Measurements from ENCODE around the gene HNRNPR. TPM values are rescaled to one million over a fixed set of nuclear protein-coding genes. Genes with fewer than 3 reads are reported as not detected.

Gene HNRNPR
- 93.4 TPM for total RNA-seq (2013)
- polyA plus RNA-seq, result 100 to 1,000 TPM in 1 of 3 donors, 10 to 100 TPM in 2; 58.5 to 112 (median 82.9) TPM
- polyA minus RNA-seq, result 22.4 and 71.0 TPM in 2 replicates
- total RNA-seq, result 56.8 to 155 (median 91.0) reads per million in 11 experiments

DNA sequence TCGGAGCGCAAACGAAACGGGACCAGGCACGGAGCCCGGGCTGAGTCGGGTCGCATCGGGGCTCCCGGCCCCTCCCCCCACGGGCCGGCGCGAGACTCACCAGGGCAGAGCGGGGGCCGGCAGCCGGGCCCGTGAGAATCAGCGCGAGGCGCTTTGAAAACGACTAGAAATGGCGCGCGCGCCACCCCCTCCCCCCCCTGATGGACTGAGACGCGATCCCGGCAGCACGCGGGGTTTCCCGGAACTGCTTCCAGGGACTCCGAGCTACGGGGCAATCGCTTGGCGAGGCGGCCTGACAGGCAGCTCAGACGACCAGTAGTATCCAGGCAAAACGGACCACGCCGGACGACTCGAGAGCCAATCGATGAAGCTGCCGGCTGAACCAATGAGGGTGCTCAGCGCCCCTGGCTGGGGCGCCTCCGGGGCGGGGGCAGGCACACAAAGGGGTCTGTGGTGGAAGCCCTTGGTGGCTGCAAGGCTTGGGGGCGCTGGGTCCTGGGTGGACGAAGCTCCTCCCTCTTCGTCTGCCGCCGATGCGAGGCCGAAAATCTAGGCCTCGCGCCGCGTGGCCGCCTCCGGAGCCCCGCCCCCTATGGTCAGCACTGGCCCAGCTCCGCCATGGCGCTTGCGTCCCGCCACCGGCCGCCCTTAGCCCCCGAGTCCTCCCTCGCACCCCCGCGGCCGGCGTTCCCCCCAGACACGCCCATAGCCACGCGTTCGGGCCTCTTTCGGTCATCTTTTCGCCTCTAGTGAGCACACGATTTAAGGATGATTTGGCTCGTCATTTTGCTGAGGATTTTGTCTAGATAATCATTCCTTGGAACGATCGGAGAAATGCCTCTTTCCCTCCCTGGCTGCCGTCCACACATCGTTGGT, at the start of gene HNRNPR:
Gene HNRNPR (minus strand): TSS at position 174 of the 876 bp plus-strand sequence. CDS start 3,276 bp downstream, outside the sequence.
- Histone ChIP-seq H3K79me2 (ENCODE audit: insufficient read depth, low read length) (peaks cover 48% of the 10 kb centered on the region), H3K9me3 (replicated peaks in 1 of 2; ENCODE audit: control insufficient read depth in 1 of 2, insufficient read depth in 1 of 2, low read length in 2 of 2) (no peaks in the 10 kb centered on the region), H3K27ac (ENCODE audit: low read depth in 1 of 2, low read length in 2 of 2) (peak within 1 kb of the TSS; percentile 81 to 95), H3K36me3 (replicated peaks in 1 of 2; ENCODE audit: control insufficient read depth in 1 of 2, insufficient read depth in 2 of 2, low read length in 2 of 2) (no peaks in the 10 kb centered on the region), H3K4me2 (replicated peaks; ENCODE audit: extremely low read depth, low read length, poor library complexity, severe bottlenecking) (peak within 1 kb of the TSS; percentile 91), H3K4me1 (ENCODE audit: control insufficient read depth in 1 of 2, insufficient read depth in 2 of 2, low read length in 2 of 2) (peaks cover 28 to 41% of the 10 kb centered on the region in 2 donors), H2AFZ (ENCODE audit: insufficient read depth, low read depth, low read length, poor library complexity, severe bottlenecking) (peak within 1 kb of the TSS; percentile 97), H3K4me3 (replicated peaks in 1 of 3; ENCODE audit: low read depth in 2 of 3, low read length in 3 of 3) (peak within 1 kb of the TSS; percentile 69 to 94 (median 90)), H3K9ac (ENCODE audit: insufficient read depth, low read length, poor library complexity, severe bottlenecking) (peak within 1 kb of the TSS; percentile 93), H4K20me1 (ENCODE audit: insufficient read depth, low read length) (peaks cover 43% of the 10 kb centered on the region), H3K27me3 (ENCODE audit: control insufficient read depth in 2 of 2, insufficient read depth in 2 of 2, low read length in 2 of 2) (no peaks in the 10 kb centered on the region)
- peak within 1 kb of the TSS; percentile 91 to 96 (median 93) for H3K27ac Mint-ChIP-seq
- H3K4me1 Mint-ChIP-seq, result peaks cover 45% of the 10 kb centered on the region
- 0% methylated on average over 83 of the region's 87 CpGs for WGBS (ENCODE audit: insufficient coverage)
- peak; percentile 99 for DNase-seq
- intact Hi-C loops (cut with micrococcal nuclease), result loop anchor here (1.0 to 10.0 kb wide), 5 partner anchors 24 to 183 kb away; partner anchors contain the start of gene ZNF436 (in 1 of the 2)
- peak within 1 kb of the TSS; percentile 90 to 95 for H3K4me3 Mint-ChIP-seq
- TF ChIP-seq, protein P1, sequence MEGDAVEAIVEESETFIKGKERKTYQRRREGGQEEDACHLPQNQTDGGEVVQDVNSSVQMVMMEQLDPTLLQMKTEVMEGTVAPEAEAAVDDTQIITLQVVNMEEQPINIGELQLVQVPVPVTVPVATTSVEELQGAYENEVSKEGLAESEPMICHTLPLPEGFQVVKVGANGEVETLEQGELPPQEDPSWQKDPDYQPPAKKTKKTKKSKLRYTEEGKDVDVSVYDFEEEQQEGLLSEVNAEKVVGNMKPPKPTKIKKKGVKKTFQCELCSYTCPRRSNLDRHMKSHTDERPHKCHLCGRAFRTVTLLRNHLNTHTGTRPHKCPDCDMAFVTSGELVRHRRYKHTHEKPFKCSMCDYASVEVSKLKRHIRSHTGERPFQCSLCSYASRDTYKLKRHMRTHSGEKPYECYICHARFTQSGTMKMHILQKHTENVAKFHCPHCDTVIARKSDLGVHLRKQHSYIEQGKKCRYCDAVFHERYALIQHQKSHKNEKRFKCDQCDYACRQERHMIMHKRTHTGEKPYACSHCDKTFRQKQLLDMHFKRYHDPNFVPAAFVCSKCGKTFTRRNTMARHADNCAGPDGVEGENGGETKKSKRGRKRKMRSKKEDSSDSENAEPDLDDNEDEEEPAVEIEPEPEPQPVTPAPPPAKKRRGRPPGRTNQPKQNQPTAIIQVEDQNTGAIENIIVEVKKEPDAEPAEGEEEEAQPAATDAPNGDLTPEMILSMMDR (IDR thresholded peaks at IDR 0.05), result no peak
- H3K27me3 Mint-ChIP-seq (ENCODE audit: low read depth in 3 of 3), result peaks cover 0 to 4% (median 2%) of the 10 kb centered on the region in 3 donors
- H3K36me3 Mint-ChIP-seq, result peaks cover 3 to 7% of the 10 kb centered on the region in 2 donors
- peaks cover 0 to 5% (median 0%) of the 10 kb centered on the region in 7 donors for H3K9me3 Mint-ChIP-seq

DNA sequence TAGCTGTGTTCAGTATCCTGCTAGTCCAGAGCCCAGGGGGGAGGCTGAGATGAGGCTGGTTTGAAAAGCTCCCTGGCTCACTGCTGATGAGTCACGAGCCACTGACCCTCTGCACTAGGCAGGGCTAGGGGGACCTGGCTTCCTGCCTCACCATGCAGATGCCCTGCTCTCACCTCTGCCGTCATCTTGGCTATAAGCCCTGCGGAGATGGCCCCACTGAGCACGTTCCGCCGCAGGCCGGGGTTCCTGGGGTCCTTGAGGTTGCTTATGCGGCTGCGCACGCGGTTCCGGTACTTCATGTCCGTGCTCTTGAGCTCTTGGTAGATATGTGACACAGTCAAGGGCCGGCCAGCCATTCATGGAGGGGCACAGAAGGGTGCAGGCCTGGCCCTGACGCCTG, 49.6 kb upstream of the HNRNPR start:
- Histone ChIP-seq H3K36me3 (replicated peaks in 1 of 2; ENCODE audit: control insufficient read depth in 1 of 2, insufficient read depth in 2 of 2, low read length in 2 of 2) (no peaks in the 10 kb centered on the region), H3K9ac (ENCODE audit: insufficient read depth, low read length, poor library complexity, severe bottlenecking) (no peak overlapping the region), H3K4me2 (replicated peaks; ENCODE audit: extremely low read depth, low read length, poor library complexity, severe bottlenecking) (no peak overlapping the region), H3K27ac (ENCODE audit: low read depth in 1 of 2, low read length in 2 of 2) (no peak overlapping the region), H3K79me2 (ENCODE audit: insufficient read depth, low read length) (no peaks in the 10 kb centered on the region), H2AFZ (ENCODE audit: insufficient read depth, low read depth, low read length, poor library complexity, severe bottlenecking) (no peak overlapping the region), H4K20me1 (ENCODE audit: insufficient read depth, low read length) (no peaks in the 10 kb centered on the region), H3K4me3 (replicated peaks in 1 of 3; ENCODE audit: low read depth in 2 of 3, low read length in 3 of 3) (no peak overlapping the region), H3K4me1 (ENCODE audit: control insufficient read depth in 1 of 2, insufficient read depth in 2 of 2, low read length in 2 of 2) (no peaks in the 10 kb centered on the region), H3K9me3 (replicated peaks in 1 of 2; ENCODE audit: control insufficient read depth in 1 of 2, insufficient read depth in 1 of 2, low read length in 2 of 2) (no peaks in the 10 kb centered on the region), H3K27me3 (ENCODE audit: control insufficient read depth in 2 of 2, insufficient read depth in 2 of 2, low read length in 2 of 2) (no peaks in the 10 kb centered on the region)
- TF ChIP-seq, protein P1 (IDR thresholded peaks at IDR 0.05), result no peak
- Mint-ChIP-seq H3K36me3 (no peaks in the 10 kb centered on the region), H3K27ac (no peak overlapping the region), H3K4me3 (no peak overlapping the region), H3K27me3 (ENCODE audit: low read depth in 3 of 3) (peaks cover 0 to 9% (median 3%) of the 10 kb centered on the region in 3 donors), H3K9me3 (no peaks in the 10 kb centered on the region), H3K4me1 (peaks cover 5% of the 10 kb centered on the region)
- intact Hi-C loops (cut with micrococcal nuclease), result no loop called here
- 96% methylated on average over 14 of the region's 15 CpGs for WGBS (ENCODE audit: insufficient coverage)
- DNase-seq, result no peak
